ENCODE measurements around the gene SMIM5. TPM values are rescaled to one million over a fixed set of nuclear protein-coding genes. Genes with fewer than 3 reads are reported as not detected.

SMIM5 gene
- total and polyA plus RNA-seq, 2 donors (not counting 3 experiments of a cell fraction or from before 2014, with no cell fraction given): not detected

- Histone ChIP-seq H3K79me2 (ENCODE audit: control insufficient read depth, insufficient read depth, low read length) (no peaks in the 10 kb centered on the region), H3K36me3 (ENCODE audit: control insufficient read depth in 2 of 2, extremely low read depth in 1 of 2, insufficient read depth in 2 of 2, low read length in 2 of 2) (no peaks in the 10 kb centered on the region), H3K4me1 (ENCODE audit: control insufficient read depth, extremely low read depth, insufficient read depth, low read length) (no peaks in the 10 kb centered on the region), H3K4me2 (ENCODE audit: insufficient read depth, low read length) (no peak overlapping the region), H2AFZ (ENCODE audit: low read depth, low read length) (no peak overlapping the region), H3K9ac (replicated peaks; ENCODE audit: extremely low read depth, insufficient read depth, low read length) (no peak overlapping the region), H3K27me3 (ENCODE audit: control insufficient read depth in 2 of 2, insufficient read depth in 2 of 2, low read length in 2 of 2) (no peaks in the 10 kb centered on the region), H3K27ac (ENCODE audit: insufficient read depth, low read depth, low read length) (no peak overlapping the region), H3K9me3 (replicated peaks; ENCODE audit: control insufficient read depth, insufficient read depth, low read length) (no peaks in the 10 kb centered on the region), H4K20me1 (replicated peaks; ENCODE audit: control insufficient read depth, extremely low read depth, insufficient read depth, low read length) (no peaks in the 10 kb centered on the region), H3K9me1 (replicated peaks; ENCODE audit: control insufficient read depth, extremely low read depth, insufficient read depth, low read length) (no peaks in the 10 kb centered on the region), H3K4me3 (replicated peaks in 1 of 3; ENCODE audit: insufficient read depth in 1 of 3, low read depth in 1 of 3, low read length in 3 of 3) (no peak overlapping the region)
- DNase-seq (ENCODE audit: low read depth, low spot score) (no peak), FAIRE-seq (no peak)
- dilution Hi-C loops (cut with MboI; ENCODE audit: extremely low pct_ligation_motif_present, low sequenced_read_pairs): no loop called here
- TF ChIP-seq CTCF (IDR thresholded peaks at IDR 0.05; ENCODE audit: extremely low read depth in 1 of 2, insufficient read depth in 1 of 2, low read depth in 1 of 2, low read length in 2 of 2) (no peak), EZH2 (IDR thresholded peaks at IDR 0.05; ENCODE audit: borderline replicate concordance, low read depth, low read length, severe bottlenecking) (no peak), POLR2A (IDR thresholded peaks at IDR 0.05; ENCODE audit: low read depth, low read length) (no peak), FOS (IDR thresholded peaks at IDR 0.05; ENCODE audit: borderline replicate concordance, insufficient read depth, low read length) (no peak), MAX (IDR thresholded peaks at IDR 0.05; ENCODE audit: insufficient read depth, insufficient read length) (no peak), GATA2 (IDR thresholded peaks at IDR 0.05; ENCODE audit: insufficient read depth, insufficient read length, low read depth, low read length) (no peak), JUN (IDR thresholded peaks at IDR 0.05; ENCODE audit: borderline replicate concordance, insufficient read depth, insufficient read length, low read depth) (no peak), MYC (IDR thresholded peaks at IDR 0.05; ENCODE audit: low read depth, low read length) (no peak), POLR2AphosphoS5 (IDR thresholded peaks at IDR 0.05; ENCODE audit: insufficient read depth, low read depth, low read length) (no peak)
- ChIA-PET CTCF (no interaction called here), POLR2A (no interaction called here)
- intact Hi-C loops (cut with micrococcal nuclease): no loop called here
- no TSS peak for BruUV-seq (replicated peaks)
These were observed 37.3 kb upstream of the SMIM5 start for GRCh38 chr17:75595920-75596313.
